Astrocyte of the hippocampus (primary cell): ENCODE results near the gene BTN3A1.

ENCODE experiments used
- DNase-seq: peaks from one replicate; pipeline ENCODE4 v3.0.0; 2011; ENCODE audit warnings: low read depth, low spot score

BTN3A1 gene

GRCh38 chr6:26379292-26379691 is 22.8 kb upstream of the BTN3A1 start:
- no peak for DNase-seq

GRCh38 chr6:26379740-26380139 is 22.3 kb upstream of the BTN3A1 start:
- DNase-seq, result no peak

- no peak for DNase-seq
Observed at GRCh38 chr6:26380256-26380655, 21.8 kb upstream of the BTN3A1 start.

- DNase-seq, result no peak
Observed at GRCh38 chr6:26382121-26382520, 20.0 kb upstream of the BTN3A1 start.

GRCh38 chr6:26383624-26384417 is 18.3 kb upstream of the BTN3A1 start:
- DNase-seq, result peak; percentile 46

GRCh38 chr6:26385734-26386125 is 16.3 kb upstream of the BTN3A1 start:
- no peak for DNase-seq

GRCh38 chr6:26387565-26387964 is 14.5 kb upstream of the BTN3A1 start:
- no peak for DNase-seq

- DNase-seq, result peak; percentile 32
Observed at GRCh38 chr6:26388014-26388413, 14.1 kb upstream of the BTN3A1 start.

- peak; percentile 8 for DNase-seq
Observed at GRCh38 chr6:26388441-26388840, 13.6 kb upstream of the BTN3A1 start.

GRCh38 chr6:26389349-26389894 is 12.7 kb upstream of the BTN3A1 start:
- DNase-seq, result no peak

- DNase-seq, result no peak
Observed at GRCh38 chr6:26390531-26390930, 11.5 kb upstream of the BTN3A1 start.

GRCh38 chr6:26392932-26393636 is 9.0 kb upstream of the BTN3A1 start:
- peak; percentile 12 for DNase-seq

- DNase-seq, result peak; percentile 87
Observed at GRCh38 chr6:26394289-26394688, 7.8 kb upstream of the BTN3A1 start.

- DNase-seq, result no peak
Observed at GRCh38 chr6:26398555-26398954, 3.5 kb upstream of the BTN3A1 start.

- no peak for DNase-seq
Observed at GRCh38 chr6:26400626-26401025, 1.4 kb upstream of the BTN3A1 start.

- DNase-seq, result no peak
Observed at GRCh38 chr6:26401389-26401986, 587 bp upstream of the BTN3A1 start.

GRCh38 chr6:26403893-26404292 is 1.8 kb downstream of the BTN3A1 start:
- no peak for DNase-seq

GRCh38 chr6:26404546-26404945 is 2.5 kb downstream of the BTN3A1 start:
- no peak for DNase-seq

- no peak for DNase-seq
Observed at GRCh38 chr6:26408828-26409730, 7.0 kb downstream of the BTN3A1 start.

GRCh38 chr6:26411751-26412150 is 9.7 kb downstream of the BTN3A1 start:
- no peak for DNase-seq

GRCh38 chr6:26412228-26412627 is 10.2 kb downstream of the BTN3A1 start:
- no peak for DNase-seq
